ENCODE results near the gene RBMX. TPM values are rescaled to one million over a fixed set of nuclear protein-coding genes. Genes with fewer than 3 reads are reported as not detected.
A peak's percentile ranks its signal among the peaks of the same experiment; 100 is the strongest.
"Not testable (repeated sequence)": the region's sequence is repeated elsewhere in the genome, so short reads cannot be mapped to it uniquely, and the experiment has no call there.

The RBMX gene
- total RNA-seq, 1 donor from 2014 or later: 445 TPM

DNA sequence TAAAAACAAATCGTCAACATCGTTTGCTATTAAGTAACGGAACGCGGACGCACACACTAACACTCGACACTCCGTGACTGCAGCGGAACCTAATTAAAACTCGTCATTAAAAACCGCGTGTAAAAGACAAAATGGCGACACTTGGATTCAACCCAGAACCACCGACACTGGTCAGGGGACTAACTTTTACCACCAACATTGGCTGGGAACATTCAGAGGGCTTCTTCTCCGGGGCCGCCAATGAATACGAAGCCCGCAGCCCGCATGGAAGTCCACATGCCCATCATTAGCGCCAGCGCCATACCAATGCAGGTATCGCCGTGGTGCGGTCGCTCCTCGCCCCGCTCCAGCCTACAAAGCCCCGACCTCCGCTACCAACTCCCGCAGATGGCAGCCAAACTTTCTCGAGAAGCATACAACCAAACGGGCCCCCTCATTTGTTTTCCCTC lies 498 bp downstream of the RBMX start:
- Mint-ChIP-seq H3K27me3 (no peaks in the 10 kb centered on the region), H3K4me3 (ENCODE audit: low read depth) (peak overlapping the region; percentile 90), H3K4me1 (ENCODE audit: low read depth) (peaks cover 3% of the 10 kb centered on the region), H3K9me3 (ENCODE audit: low read depth) (peaks cover 10% of the 10 kb centered on the region), H3K27ac (peak overlapping the region; percentile 98), H3K36me3 (ENCODE audit: insufficient read depth) (peaks cover 18% of the 10 kb centered on the region)
- DNase-seq (ENCODE audit: low spot score, unreplicated experiment): no peak
- TF ChIP-seq, protein P1, sequence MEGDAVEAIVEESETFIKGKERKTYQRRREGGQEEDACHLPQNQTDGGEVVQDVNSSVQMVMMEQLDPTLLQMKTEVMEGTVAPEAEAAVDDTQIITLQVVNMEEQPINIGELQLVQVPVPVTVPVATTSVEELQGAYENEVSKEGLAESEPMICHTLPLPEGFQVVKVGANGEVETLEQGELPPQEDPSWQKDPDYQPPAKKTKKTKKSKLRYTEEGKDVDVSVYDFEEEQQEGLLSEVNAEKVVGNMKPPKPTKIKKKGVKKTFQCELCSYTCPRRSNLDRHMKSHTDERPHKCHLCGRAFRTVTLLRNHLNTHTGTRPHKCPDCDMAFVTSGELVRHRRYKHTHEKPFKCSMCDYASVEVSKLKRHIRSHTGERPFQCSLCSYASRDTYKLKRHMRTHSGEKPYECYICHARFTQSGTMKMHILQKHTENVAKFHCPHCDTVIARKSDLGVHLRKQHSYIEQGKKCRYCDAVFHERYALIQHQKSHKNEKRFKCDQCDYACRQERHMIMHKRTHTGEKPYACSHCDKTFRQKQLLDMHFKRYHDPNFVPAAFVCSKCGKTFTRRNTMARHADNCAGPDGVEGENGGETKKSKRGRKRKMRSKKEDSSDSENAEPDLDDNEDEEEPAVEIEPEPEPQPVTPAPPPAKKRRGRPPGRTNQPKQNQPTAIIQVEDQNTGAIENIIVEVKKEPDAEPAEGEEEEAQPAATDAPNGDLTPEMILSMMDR (IDR thresholded peaks at IDR 0.05; ENCODE audit: unreplicated experiment): no peak

DNA sequence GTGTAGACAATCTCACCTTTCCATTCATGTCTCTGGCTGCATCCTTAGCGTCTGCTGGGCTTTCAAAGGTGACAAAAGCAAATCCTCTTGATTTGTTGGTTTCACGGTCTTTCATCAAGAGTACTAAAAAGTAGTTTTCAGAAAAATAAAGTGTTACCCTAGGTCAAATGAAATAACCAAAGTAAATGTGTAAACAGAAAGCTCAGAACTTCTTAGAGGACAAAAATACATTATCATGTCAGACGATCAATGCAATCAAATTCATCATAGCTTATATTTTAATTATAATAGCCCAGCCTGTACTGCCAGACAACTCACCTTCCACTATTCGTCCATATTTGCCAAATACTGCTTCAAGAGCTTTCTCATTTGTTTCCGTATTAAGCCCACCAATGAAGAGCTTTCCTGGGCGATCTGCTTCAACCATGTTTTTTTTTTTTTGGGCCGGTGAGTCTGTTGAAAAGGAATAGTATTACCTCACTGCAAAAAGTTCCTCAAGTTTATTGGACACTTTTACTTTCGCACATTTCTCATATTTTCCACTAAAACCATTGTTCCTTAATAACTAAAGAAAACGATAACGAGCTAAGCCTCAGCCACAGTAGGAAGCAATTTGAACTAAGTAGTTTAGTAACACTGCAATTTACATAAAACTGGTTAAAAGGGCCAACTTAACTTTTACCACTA lies 1.4 kb downstream of the RBMX start:
- DNase-seq (ENCODE audit: low spot score, unreplicated experiment): no peak
- Mint-ChIP-seq H3K4me1 (ENCODE audit: low read depth) (peaks cover 5% of the 10 kb centered on the region), H3K36me3 (ENCODE audit: insufficient read depth) (peaks cover 21% of the 10 kb centered on the region), H3K27ac (peak overlapping the region; percentile 98), H3K9me3 (ENCODE audit: low read depth) (peaks cover 10% of the 10 kb centered on the region), H3K4me3 (ENCODE audit: low read depth) (peak overlapping the region; percentile 90), H3K27me3 (no peaks in the 10 kb centered on the region)
- TF ChIP-seq, protein P1 (IDR thresholded peaks at IDR 0.05; ENCODE audit: unreplicated experiment): no peak

DNA sequence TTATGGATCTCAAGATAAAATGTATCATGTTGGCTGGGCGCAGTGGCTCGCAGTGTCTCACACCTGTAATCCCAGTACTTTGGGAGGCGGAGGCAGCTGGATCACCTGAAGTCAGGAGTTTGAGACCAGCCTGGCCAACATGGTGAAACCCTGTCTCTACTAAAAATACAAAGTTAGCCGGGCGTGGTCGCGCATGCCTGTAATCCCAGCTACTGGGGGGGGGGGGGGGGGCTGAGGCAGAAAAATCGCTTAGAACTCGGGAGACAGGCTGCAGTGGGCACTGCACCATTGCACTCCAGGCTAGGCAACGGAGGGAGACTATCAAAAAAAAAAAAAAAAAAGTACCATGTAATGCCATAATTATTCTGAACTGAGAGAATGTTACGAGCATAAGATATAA lies 2.1 kb downstream of the RBMX start:
- peaks cover 24% of the 10 kb centered on the region for H3K36me3 Mint-ChIP-seq (ENCODE audit: insufficient read depth)

DNA sequence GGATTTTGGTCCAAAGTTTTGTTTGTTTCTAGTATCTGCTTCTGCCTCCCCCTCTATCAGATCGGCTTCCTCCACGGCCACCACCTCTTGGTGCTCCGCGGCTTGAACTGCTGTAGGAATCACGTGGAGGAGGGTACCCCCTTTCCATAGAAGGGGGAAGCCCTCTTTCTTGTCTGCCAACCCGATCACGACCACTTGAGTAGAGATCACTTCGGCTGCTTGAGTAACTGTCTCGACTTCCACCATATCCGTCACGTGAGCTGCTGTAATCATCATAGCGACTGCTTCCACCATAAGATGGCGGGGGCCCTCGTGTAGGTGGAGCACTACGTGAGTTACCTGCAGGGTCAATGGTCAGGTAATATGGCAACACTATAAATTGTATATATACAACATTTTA lies 6.4 kb downstream of the RBMX start:
- H3K4me3 Mint-ChIP-seq (ENCODE audit: low read depth); H3K27me3 Mint-ChIP-seq; H3K4me1 Mint-ChIP-seq (ENCODE audit: low read depth); DNase-seq (ENCODE audit: low spot score, unreplicated experiment); H3K27ac Mint-ChIP-seq; H3K9me3 Mint-ChIP-seq (ENCODE audit: low read depth): not testable (repeated sequence)
- peaks cover 34% of the 10 kb centered on the region for H3K36me3 Mint-ChIP-seq (ENCODE audit: insufficient read depth)

More for the DNA sequence above, 2.1 kb downstream of the RBMX start:
- peaks cover 10% of the 10 kb centered on the region for H3K9me3 Mint-ChIP-seq (ENCODE audit: low read depth)
- peaks cover 5% of the 10 kb centered on the region for H3K4me1 Mint-ChIP-seq (ENCODE audit: low read depth)
- TF ChIP-seq, protein P1 (IDR thresholded peaks at IDR 0.05; ENCODE audit: unreplicated experiment): no peak
- no peak for DNase-seq (ENCODE audit: low spot score, unreplicated experiment)
- H3K27me3 Mint-ChIP-seq: no peaks in the 10 kb centered on the region
- H3K27ac Mint-ChIP-seq: no peak overlapping the region
- H3K4me3 Mint-ChIP-seq (ENCODE audit: low read depth): peak overlapping the region; percentile 90

DNA sequence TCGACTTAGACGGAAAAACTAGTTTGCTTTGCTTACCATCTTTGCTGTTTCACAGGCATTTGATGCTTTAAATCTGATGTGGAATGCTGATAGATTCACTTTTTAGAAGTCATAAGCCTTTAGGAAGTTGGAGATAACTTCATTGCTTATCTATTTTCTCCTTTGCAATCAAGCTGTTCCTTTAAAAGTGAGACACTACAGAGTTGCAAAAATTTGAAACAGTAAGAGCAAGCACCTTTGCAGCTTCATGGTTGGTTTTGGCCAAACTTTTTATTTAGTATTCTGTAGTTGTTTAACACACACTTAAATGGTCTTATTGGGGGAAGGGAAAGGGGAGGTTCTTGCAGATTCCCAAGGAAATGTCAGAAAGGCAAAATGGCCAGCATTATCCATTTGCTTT lies 7.3 kb downstream of the RBMX start:
- not testable (repeated sequence) for H3K27ac Mint-ChIP-seq

DNA sequence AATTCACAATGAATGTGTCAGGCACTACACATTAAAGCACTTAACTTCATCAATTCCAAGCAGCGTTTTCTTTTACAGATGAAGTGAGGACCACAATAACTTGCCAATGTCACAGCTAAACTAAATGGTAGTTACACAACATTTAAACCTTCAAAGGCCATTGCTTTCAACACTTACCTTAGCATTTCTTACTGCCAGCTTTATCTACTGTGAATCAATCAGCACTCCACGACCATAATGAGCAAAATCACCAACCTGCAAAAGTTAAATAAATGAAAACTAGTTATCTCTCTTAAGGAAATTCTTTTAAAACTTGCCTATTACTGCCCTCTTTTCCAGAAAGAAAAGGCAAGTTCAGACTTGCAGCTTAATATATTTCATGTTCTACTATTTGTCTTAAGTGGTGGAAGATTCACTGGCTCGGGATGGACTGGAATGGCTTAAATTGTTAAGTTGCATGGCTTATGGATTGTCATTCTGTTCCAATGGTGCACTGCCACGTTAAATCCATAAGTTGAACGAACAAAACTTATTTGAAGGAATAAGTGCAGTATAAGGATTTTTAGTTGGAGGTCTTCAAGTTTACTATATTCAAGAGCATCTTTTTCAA lies 8.3 kb downstream of the RBMX start:
- no peaks in the 10 kb centered on the region for H3K27me3 Mint-ChIP-seq
- H3K4me3 Mint-ChIP-seq (ENCODE audit: low read depth): no peak overlapping the region

More for the DNA sequence above, 7.3 kb downstream of the RBMX start:
- not testable (repeated sequence) for H3K4me1 Mint-ChIP-seq (ENCODE audit: low read depth); DNase-seq (ENCODE audit: low spot score, unreplicated experiment); H3K4me3 Mint-ChIP-seq (ENCODE audit: low read depth); H3K27me3 Mint-ChIP-seq; H3K9me3 Mint-ChIP-seq (ENCODE audit: low read depth)
- peaks cover 36% of the 10 kb centered on the region for H3K36me3 Mint-ChIP-seq (ENCODE audit: insufficient read depth)

More for the DNA sequence above, 8.3 kb downstream of the RBMX start:
- Mint-ChIP-seq H3K36me3 (ENCODE audit: insufficient read depth) (peaks cover 31% of the 10 kb centered on the region), H3K4me1 (ENCODE audit: low read depth) (peaks cover 5% of the 10 kb centered on the region), H3K27ac (no peak overlapping the region), H3K9me3 (ENCODE audit: low read depth) (peaks cover 6% of the 10 kb centered on the region)
- no peak for DNase-seq (ENCODE audit: low spot score, unreplicated experiment)
- TF ChIP-seq, protein P1 (IDR thresholded peaks at IDR 0.05; ENCODE audit: unreplicated experiment): no peak
